ENCODE measurements around the gene GAB2.

- TF ChIP-seq EP300 (IDR thresholded peaks at IDR 0.05) = no peak
- TF ChIP-seq, protein P1, sequence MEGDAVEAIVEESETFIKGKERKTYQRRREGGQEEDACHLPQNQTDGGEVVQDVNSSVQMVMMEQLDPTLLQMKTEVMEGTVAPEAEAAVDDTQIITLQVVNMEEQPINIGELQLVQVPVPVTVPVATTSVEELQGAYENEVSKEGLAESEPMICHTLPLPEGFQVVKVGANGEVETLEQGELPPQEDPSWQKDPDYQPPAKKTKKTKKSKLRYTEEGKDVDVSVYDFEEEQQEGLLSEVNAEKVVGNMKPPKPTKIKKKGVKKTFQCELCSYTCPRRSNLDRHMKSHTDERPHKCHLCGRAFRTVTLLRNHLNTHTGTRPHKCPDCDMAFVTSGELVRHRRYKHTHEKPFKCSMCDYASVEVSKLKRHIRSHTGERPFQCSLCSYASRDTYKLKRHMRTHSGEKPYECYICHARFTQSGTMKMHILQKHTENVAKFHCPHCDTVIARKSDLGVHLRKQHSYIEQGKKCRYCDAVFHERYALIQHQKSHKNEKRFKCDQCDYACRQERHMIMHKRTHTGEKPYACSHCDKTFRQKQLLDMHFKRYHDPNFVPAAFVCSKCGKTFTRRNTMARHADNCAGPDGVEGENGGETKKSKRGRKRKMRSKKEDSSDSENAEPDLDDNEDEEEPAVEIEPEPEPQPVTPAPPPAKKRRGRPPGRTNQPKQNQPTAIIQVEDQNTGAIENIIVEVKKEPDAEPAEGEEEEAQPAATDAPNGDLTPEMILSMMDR (IDR thresholded peaks at IDR 0.05) = no peak
Measured at GRCh38 chr11:78424334-78425270, 7.0 kb upstream of the GAB2 start.
